NCI-H187 treated with DMSO at 0.1 percent for 48 hours (cell line): ENCODE results near the gene CNR2.
"Not testable (repeated sequence)": the region's sequence is repeated elsewhere in the genome, so short reads cannot be mapped to it uniquely, and the experiment has no call there.

Experiments
- DNase-seq: peaks from one replicate; lab custom pipeline; 2025; lab: John Stamatoyannopoulos, UW

Gene CNR2

GRCh38 chr1:23916209-23917131 lies 3.3 kb upstream of the CNR2 start:
- no peak for DNase-seq

DNA sequence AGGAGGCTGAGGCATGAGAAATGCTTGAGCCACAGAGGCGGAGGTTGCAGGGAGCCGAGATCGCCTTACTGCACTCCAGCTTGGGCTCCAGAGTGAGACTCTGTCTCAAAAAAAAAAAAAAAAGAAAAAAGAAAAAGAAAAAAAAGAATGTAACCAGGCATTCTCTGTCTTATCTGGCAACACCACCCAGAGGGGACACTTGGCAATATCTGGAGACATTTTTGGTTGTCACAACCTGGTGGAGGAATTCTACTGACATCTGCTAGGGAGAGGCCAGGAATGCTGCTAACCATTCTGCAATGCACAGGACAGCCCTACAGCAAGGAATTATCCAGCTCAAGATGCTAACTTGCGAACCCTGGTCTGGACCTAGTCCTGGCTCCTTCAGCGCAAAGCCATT lies 2.3 kb upstream of the CNR2 start:
- no peak for DNase-seq

DNA sequence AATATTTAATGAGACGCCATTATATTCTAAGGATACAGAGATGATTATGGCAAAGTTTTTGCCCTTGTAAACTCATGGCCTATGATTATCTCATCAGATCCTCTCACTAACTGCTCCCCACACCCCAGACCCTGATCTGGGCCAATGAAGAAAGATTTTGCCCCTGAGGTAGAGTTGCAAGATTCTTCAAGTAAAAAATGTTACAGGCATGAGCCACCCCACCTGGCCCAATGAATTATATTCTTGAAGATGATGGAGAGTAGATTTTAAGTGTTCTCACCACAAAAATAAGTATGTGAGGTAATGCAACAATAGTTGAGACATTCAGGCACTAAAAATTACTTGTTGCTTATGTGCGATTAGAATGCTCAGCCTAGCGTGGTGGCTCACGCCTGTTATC lies 1.8 kb upstream of the CNR2 start:
- DNase-seq = no peak

DNA sequence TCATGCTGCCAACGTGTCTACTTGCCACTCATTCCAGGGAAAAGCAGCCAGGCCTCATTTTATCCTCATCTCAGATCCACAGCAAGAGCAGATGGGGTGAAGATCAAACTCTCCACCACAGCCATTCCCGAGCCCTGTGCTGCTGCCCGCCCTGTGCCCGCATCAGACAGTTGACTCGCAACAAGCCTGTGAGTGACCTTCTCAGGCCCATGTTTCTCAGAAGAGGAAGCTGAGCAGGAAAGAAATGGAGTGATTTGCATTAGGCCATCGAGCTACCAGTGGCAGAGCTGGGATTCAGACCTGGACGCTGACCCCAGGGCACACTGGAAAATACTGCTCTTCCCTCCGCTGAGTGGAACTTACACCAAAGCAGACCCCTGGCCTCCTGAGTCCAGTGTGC lies 1.2 kb downstream of the CNR2 start:
- DNase-seq = no peak

DNA sequence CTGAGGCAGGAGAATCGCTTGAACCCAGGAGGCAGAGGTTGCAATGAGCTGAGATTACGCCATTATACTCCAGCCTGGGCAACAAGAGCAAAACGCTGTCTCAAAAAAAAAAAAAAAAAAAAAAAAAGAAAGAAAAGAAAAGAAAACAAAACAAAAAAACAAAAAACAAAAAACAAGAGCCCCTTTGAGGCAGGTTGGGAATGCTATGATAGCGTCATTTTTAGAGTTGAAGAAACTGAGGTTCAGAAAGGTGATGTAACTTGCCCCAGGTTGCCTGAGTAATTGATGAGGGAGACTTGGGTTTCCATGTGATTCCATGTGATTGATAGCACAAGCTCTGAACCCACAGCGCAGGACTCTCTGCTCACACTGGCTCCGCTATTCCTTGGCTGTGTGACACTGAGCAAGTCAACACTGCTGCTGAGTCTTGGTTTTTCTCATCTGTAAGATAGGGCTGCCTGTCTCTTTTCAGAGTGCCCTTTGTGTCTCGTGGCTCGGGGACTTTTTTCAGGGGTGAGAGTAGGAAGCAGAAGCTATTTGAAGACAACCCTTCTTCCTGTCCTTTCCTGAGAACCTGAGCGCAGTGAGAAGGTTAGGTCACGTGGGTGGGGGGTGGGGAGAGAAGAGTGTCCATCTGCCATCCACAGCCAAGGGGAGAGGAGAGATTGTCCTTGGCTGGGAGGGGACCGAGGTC lies 2.5 kb downstream of the CNR2 start:
- DNase-seq = no peak

- no peak for DNase-seq
Observed at GRCh38 chr1:23910144-23910543, 3.0 kb downstream of the CNR2 start.

DNA sequence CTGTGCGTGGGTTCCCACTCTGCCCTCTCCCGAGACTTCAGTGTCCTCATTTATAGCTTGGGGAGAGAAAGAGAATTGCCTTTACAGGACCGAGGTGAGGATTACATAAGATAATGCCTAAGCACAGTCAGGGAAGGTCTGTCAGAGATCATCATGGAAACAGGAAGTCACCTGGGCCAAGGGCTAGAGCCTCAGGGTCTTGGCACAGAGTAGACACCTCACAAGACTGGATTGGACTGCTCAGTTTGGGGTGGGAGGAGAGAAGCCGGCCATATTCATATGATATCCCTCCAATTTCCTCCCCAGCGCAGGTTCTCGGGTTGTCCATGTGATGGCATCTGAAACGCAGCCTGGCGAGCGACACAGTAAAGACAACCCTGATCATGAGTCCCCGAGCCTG lies 3.8 kb downstream of the CNR2 start:
- no peak for DNase-seq

DNA sequence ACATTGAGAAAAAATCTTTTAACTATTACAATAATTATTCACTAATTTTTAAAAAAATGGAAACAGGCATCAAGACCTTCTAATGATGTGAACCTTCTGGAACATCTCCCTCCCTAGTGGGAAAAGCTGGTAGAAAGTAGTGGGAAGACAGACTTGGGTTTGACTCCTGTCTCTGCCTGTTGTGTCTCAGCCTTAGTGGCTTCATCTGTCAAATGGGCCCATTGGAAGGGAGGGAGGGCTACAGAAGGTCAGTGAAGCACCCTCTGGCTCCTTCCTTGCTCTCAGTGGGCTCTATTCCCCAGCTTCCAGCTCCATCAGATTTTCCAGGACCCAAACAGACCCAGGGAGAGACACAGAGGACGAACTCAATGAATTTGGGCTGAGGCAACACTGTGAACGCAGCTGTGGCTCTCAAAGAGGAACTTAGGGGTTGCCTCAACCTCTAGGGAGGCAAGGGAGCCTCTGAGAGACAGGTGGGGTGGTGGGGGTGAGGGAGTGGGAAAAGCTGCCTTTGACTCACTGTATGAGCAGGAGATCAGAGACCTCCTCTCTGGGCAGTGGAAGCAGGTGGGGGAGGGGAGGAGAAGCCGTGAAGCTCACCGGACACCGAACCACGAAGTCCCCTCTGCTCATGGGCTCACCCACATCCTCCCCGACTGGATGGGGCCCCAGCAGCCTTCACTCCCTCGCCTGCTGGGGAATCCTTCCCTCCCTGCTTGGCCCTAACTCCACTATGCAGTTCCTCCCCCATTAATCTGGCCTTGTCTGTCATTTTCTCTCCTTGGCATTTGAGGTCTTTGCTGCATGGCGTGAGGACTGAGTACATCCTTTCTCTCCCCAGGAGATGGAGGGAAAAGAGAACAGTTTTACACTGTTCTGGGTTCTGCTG lies 4.5 kb downstream of the CNR2 start:
- no peak for DNase-seq

GRCh38 chr1:23906731-23907130 lies 6.4 kb downstream of the CNR2 start:
- no peak for DNase-seq

DNA sequence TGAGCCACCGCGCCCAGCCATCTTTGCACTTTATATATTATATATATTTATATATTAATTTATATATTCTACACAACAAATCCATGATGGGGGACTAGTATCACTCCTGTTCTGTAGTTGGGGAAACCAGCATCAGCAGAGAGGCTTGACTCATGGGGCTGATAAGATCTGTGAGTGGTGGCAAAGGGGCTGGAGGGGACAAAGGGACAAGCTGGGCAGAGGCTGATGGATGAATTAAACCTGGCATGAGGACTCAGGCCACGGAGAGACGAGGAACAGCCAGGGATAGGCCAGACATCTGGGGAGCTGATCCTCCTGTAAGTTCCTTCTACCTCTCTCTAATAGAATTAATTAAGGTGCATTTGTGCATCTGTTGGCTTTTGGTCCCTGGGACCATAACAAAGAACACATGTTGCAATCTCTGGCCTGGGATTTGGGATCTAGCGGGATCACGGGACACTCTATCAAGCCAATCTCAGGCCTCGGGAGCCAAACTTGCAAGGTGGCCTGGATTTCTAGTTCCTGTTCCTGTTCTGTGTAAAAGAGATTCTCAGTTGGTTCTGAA lies 7.6 kb downstream of the CNR2 start:
- DNase-seq = no peak

DNA sequence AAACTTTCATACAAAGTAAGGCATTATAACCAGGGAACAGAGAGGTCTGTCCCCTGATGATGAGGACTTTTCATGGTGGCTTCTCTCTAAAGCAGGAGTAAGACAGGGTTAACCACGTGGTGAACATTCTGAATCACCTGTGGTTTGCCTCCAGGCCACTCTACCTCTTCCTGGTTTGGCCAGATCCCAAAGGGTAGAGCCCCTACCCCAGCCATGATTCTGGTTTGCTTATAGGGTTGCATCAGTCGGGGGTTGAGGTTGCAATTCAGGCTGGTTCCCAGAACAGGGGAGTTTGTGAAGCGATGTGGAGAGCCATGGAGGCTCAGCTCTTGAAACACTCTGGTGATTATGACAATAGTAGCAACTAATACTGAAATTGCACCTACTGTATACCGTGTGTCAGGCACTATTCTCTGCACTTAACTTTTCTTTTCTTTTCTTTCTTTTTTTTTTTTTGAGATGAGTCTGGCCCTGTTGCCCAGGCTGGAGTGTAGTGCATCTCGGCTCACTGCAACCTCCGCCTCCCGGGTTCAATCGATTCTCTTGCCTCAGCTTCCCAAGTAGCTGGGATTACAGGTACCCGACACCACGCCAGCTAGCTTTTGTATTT lies 8.3 kb downstream of the CNR2 start:
- DNase-seq = no peak

GRCh38 chr1:23903754-23904153 lies 9.4 kb downstream of the CNR2 start:
- DNase-seq = no peak

DNA sequence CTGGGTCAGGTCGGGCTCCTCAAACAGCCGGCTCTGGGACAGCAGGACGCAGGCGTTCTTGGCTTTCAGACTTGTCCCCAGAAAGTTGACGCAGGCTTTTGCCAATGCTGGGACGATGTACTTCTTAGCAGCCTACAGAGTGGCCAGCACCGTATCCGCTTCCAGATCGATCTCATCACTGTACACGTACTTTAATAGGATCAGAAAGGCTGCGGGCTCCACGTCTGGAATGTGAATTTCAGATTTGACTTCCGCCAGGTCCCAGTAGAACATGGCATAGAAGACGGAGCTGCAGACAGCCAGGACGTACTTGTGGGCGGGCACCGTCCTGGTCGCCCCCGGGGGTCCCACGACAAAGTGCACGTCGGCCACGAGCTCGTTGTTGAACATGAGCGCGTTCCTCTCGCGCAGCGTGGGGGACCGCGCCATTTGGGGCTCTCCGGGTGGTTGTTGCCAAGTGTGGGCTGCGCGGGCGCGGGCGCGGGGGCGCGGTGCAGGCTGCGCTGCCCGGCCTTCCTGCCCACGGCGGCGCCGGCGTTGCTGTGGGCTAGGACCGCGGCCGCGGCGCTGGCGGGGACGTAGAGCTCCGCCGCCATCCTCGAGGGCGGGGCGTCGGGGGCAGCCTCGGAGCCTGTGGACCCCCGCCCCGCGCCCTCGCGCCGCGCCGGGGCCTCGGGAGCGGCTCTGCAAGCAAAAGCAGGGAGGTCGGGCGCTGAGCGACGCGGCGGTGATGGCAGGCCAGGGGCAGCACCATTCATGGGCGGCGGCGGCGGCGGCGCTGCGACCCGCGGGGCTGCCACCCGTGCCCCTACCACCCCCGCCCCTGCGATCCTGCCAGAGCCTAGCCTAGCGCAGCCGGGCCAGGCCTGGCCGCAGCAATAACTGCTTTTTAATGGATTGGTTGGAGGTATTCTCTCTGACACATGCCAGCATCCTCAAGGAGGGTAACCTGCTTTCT lies 10.6 kb downstream of the CNR2 start:
- no peak for DNase-seq

DNA sequence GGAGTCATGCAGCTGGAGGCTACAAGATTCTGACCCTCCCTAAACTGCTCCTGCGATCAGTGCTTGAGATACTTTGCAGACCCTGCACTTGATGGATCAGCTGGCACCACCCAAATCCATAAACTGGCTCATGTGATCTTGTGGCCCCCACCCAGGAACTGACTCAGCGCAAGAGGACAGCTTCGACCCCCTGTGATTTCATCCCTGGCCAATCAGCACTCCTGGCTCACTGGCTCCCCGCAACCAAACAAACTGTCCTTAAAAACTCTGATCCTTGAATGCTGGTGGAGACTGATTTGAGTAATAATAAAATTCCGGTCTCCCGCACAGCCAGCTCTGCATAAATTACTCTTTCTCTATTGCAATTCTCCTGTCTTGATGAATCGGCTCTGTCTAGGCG lies 13.1 kb downstream of the CNR2 start:
- not testable (repeated sequence) for DNase-seq

GRCh38 chr1:23899070-23899469 lies 14.1 kb downstream of the CNR2 start:
- DNase-seq = no peak

GRCh38 chr1:23897083-23897482 lies 16.1 kb downstream of the CNR2 start:
- DNase-seq = no peak

- DNase-seq = no peak
Observed at GRCh38 chr1:23896491-23896890, 16.7 kb downstream of the CNR2 start.

- DNase-seq = no peak
Observed at GRCh38 chr1:23895993-23896392, 17.2 kb downstream of the CNR2 start.

DNA sequence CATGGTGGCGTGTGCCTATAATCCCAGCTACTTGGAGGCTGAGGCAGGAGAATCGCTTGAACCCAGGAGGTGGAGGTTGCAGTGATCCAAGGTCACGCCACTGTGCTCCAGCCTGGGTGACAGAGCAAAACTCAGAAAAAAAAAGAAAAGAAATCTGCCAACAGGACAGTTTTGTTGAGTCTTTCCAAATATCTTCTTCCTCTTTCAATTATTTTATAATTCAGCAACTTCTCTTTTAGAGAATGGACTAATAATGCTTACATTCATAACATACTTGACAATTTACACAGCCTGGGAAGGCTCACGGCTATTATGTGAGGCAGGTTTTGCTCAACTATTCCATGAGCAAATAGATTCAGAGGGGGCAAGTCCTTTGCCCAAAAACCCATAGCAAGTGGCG lies 18.1 kb downstream of the CNR2 start:
- DNase-seq = no peak

DNA sequence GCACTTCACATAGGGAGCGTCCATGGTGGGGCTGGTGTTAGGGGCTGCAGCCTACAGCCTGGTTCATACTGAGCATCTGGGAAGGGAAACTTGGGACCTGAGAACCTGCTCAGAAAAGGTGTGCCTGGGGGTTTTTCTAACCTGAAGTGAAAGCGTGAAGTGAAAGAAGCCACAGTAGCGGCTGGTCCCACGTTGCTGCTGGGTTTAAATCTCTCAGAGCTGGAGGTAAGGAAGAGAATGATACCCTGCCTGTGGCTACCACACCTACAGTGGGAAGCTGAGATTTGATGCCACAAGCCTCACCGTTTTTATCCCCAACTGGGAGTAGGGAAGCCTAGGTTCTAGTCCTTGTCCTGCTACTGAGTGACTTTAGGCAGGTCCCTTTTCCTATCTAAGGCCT lies 24.1 kb downstream of the CNR2 start:
- no peak for DNase-seq

DNA sequence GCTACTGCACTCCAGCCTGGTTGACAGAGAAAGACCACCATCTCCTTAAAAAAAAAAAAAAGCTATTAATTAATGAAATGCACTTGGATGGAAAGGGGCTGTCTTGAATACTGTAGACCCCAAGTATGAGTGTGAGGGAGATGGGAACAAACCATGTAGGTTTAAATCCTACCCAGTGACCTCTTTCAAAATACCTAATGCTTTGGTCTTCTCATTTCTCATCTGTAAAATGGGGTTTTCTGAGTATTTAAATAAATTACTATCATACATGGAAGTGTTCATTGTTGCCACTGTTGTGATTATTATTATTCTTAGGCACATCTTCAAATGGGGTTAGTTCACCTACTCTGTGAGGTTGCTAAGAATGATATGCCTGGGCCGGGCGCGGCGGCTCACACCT lies 27.9 kb downstream of the CNR2 start:
- DNase-seq = no peak
